Liver (tissue), 3 donors: Measurements from ENCODE around the gene RPA3.

Experiments
- EGR1 ChIP-seq, 2 donors: IDR thresholded peaks; 2 replicates each; pipeline ENCODE4 v1.6.1; 2016 to 2018; ENCODE audit warnings: antibody characterized with exemption in 2 of 2, low read depth in 2 of 2
- FOXA1 ChIP-seq: IDR thresholded peaks from 2 replicates; pipeline ENCODE4 v1.6.1; 2016; ENCODE audit warnings: antibody characterized with exemption
- GABPA ChIP-seq, 2 donors: IDR thresholded peaks in 1 of 2; conservative IDR thresholded peaks in 1 of 2; 2 replicates each; pipeline ENCODE4 v1.6.1; 2016; ENCODE audit warnings: antibody characterized with exemption in 2 of 2, mild to moderate bottlenecking in 1 of 2, moderate library complexity in 1 of 2
- HNF4A ChIP-seq, 2 donors: conservative IDR thresholded peaks; 2 replicates each; pipeline ENCODE4 v1.6.1; 2016; ENCODE audit warnings: antibody characterized with exemption in 2 of 2, mild to moderate bottlenecking in 2 of 2
- HNF4G ChIP-seq: IDR thresholded peaks from 2 replicates; pipeline ENCODE4 v1.6.1; 2016; ENCODE audit warnings: antibody characterized with exemption
- JUND ChIP-seq, 2 donors: IDR thresholded peaks; 2 replicates each; pipeline ENCODE4 v1.6.1; 2016; ENCODE audit warnings: antibody characterized with exemption in 2 of 2
- RAD21 ChIP-seq, 2 donors: IDR thresholded peaks; 2 replicates each; pipeline ENCODE4 v1.6.1; 2016; ENCODE audit warnings: antibody characterized with exemption in 2 of 2, mild to moderate bottlenecking in 2 of 2
- YY1 ChIP-seq: IDR thresholded peaks from 2 replicates; pipeline ENCODE4 v1.6.1; 2016; ENCODE audit warnings: antibody characterized with exemption, mild to moderate bottlenecking
- TF ChIP-seq, protein P1 (sequence below): fragments of 150-350 bp; IDR thresholded peaks from 2 replicates; pipeline ENCODE4 v1.5.1; 2017; ENCODE audit warnings: improper control_type of control experiment, low read depth, low read length; ENCODE audit not compliant: missing input control
- TF ChIP-seq, protein P2 (sequence below): IDR thresholded peaks from 2 replicates; pipeline ENCODE4 v1.6.1; 2016; ENCODE audit warnings: antibody characterized with exemption, mild to moderate bottlenecking
- TF ChIP-seq, protein P3 (sequence below): IDR thresholded peaks from 2 replicates; pipeline ENCODE4 v1.6.1; 2016; ENCODE audit warnings: antibody characterized with exemption
- TF ChIP-seq, protein P4 (sequence below): IDR thresholded peaks from 2 replicates; pipeline ENCODE4 v1.6.1; 2016; ENCODE audit warnings: antibody characterized with exemption
- TF ChIP-seq, protein P5 (sequence below): IDR thresholded peaks from 2 replicates; pipeline ENCODE4 v1.6.1; 2016; ENCODE audit warnings: antibody characterized with exemption
- donor health status: healthy.
- donor health status: healthy.

DNA sequence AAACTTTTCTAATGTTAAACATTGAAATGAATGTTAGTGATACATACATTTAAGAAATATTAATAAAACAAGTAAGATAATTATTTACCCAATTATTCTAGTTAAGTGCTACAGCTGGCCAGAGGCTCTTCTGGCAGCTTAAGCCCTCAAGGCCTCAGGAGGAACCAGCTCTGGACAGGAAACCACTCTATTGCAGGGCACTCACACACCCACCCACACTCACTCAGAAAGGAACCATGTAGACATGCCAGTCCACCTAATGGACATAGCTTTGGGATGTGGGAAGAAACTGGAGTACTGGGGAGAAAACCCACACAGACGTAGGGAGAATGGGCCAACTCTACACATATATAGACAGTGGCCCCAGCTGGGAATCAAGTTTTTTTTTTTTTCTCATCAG lies 49.7 kb downstream of the RPA3 start:
- TF ChIP-seq, protein P1, sequence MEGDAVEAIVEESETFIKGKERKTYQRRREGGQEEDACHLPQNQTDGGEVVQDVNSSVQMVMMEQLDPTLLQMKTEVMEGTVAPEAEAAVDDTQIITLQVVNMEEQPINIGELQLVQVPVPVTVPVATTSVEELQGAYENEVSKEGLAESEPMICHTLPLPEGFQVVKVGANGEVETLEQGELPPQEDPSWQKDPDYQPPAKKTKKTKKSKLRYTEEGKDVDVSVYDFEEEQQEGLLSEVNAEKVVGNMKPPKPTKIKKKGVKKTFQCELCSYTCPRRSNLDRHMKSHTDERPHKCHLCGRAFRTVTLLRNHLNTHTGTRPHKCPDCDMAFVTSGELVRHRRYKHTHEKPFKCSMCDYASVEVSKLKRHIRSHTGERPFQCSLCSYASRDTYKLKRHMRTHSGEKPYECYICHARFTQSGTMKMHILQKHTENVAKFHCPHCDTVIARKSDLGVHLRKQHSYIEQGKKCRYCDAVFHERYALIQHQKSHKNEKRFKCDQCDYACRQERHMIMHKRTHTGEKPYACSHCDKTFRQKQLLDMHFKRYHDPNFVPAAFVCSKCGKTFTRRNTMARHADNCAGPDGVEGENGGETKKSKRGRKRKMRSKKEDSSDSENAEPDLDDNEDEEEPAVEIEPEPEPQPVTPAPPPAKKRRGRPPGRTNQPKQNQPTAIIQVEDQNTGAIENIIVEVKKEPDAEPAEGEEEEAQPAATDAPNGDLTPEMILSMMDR: no peak
- TF ChIP-seq, protein P2, sequence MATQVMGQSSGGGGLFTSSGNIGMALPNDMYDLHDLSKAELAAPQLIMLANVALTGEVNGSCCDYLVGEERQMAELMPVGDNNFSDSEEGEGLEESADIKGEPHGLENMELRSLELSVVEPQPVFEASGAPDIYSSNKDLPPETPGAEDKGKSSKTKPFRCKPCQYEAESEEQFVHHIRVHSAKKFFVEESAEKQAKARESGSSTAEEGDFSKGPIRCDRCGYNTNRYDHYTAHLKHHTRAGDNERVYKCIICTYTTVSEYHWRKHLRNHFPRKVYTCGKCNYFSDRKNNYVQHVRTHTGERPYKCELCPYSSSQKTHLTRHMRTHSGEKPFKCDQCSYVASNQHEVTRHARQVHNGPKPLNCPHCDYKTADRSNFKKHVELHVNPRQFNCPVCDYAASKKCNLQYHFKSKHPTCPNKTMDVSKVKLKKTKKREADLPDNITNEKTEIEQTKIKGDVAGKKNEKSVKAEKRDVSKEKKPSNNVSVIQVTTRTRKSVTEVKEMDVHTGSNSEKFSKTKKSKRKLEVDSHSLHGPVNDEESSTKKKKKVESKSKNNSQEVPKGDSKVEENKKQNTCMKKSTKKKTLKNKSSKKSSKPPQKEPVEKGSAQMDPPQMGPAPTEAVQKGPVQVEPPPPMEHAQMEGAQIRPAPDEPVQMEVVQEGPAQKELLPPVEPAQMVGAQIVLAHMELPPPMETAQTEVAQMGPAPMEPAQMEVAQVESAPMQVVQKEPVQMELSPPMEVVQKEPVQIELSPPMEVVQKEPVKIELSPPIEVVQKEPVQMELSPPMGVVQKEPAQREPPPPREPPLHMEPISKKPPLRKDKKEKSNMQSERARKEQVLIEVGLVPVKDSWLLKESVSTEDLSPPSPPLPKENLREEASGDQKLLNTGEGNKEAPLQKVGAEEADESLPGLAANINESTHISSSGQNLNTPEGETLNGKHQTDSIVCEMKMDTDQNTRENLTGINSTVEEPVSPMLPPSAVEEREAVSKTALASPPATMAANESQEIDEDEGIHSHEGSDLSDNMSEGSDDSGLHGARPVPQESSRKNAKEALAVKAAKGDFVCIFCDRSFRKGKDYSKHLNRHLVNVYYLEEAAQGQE: no peak
- TF ChIP-seq JUND (IDR thresholded peaks at IDR 0.05) (no peak), EGR1 (IDR thresholded peaks at IDR 0.05; ENCODE audit: low read depth in 2 of 2) (no peak), RAD21 (IDR thresholded peaks at IDR 0.05) (no peak), FOXA1 (no peak), GABPA (IDR thresholded peaks at IDR 0.05 in 1 of 2, conservative IDR thresholded peaks at IDR 0.05 in 1 of 2) (no peak), HNF4A (conservative IDR thresholded peaks at IDR 0.05) (no peak), HNF4G (no peak), YY1 (no peak)
- TF ChIP-seq, protein P3, sequence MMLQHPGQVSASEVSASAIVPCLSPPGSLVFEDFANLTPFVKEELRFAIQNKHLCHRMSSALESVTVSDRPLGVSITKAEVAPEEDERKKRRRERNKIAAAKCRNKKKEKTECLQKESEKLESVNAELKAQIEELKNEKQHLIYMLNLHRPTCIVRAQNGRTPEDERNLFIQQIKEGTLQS: no peak
- TF ChIP-seq, protein P4, sequence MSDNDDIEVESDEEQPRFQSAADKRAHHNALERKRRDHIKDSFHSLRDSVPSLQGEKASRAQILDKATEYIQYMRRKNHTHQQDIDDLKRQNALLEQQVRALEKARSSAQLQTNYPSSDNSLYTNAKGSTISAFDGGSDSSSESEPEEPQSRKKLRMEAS: no peak
- TF ChIP-seq, protein P5, sequence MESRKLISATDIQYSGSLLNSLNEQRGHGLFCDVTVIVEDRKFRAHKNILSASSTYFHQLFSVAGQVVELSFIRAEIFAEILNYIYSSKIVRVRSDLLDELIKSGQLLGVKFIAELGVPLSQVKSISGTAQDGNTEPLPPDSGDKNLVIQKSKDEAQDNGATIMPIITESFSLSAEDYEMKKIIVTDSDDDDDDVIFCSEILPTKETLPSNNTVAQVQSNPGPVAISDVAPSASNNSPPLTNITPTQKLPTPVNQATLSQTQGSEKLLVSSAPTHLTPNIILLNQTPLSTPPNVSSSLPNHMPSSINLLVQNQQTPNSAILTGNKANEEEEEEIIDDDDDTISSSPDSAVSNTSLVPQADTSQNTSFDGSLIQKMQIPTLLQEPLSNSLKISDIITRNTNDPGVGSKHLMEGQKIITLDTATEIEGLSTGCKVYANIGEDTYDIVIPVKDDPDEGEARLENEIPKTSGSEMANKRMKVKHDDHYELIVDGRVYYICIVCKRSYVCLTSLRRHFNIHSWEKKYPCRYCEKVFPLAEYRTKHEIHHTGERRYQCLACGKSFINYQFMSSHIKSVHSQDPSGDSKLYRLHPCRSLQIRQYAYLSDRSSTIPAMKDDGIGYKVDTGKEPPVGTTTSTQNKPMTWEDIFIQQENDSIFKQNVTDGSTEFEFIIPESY: no peak
